SU-DHL-6 (cell line): ENCODE data around the gene SH3BP5.

Experiments
- H2AFZ ChIP-seq: fragments of 200-600 bp; sonication (generic); 2 replicates; pipeline ENCODE4 v1.6.1; 2014; ENCODE audit warnings: low read depth, mild to moderate bottlenecking, moderate library complexity, mixed read lengths, antibody characterized with exemption, low read length; ENCODE audit not compliant: severe bottlenecking
- H3F3A ChIP-seq: fragments of 200-600 bp; shearing (Covaris generic); 2 replicates; pipeline ENCODE4 v1.6.0; 2016; ENCODE audit warnings: antibody characterized with exemption, mild to moderate bottlenecking; ENCODE audit not compliant: insufficient read depth
- H3K27ac ChIP-seq: fragments of 200-600 bp; sonication (generic); 2 replicates; pipeline ENCODE4 v1.5.1; 2016; ENCODE audit warnings: low read depth, mild to moderate bottlenecking, low read length, moderate library complexity, mixed read lengths
- H3K27me3 ChIP-seq: fragments of 200-600 bp; sonication (generic), shearing (Covaris generic); 2 replicates; pipeline ENCODE4 v1.6.0; 2014; ENCODE audit warnings: mild to moderate bottlenecking, low read length
- H3K36me3 ChIP-seq: fragments of 200-600 bp; sonication (generic); 2 replicates; pipeline ENCODE4 v1.6.1; 2014; ENCODE audit warnings: mild to moderate bottlenecking, low read length, mixed read lengths
- H3K4me2 ChIP-seq: fragments of 300-600, 200-600 bp; shearing (Covaris generic), sonication (generic); 2 replicates; pipeline ENCODE4 v1.6.0; 2014; ENCODE audit warnings: low read length, low read depth, mild to moderate bottlenecking; ENCODE audit not compliant: poor library complexity, severe bottlenecking
- H3K4me3 ChIP-seq: fragments of 200-600 bp; sonication (generic); 2 replicates; pipeline ENCODE4 v1.5.1; 2014; ENCODE audit warnings: antibody characterized with exemption, low read length, mild to moderate bottlenecking, mixed read lengths; ENCODE audit not compliant: insufficient read depth, poor library complexity, severe bottlenecking
- H3K79me2 ChIP-seq: fragments of 200-600 bp; sonication (generic); 2 replicates; pipeline ENCODE4 v1.6.1; 2014; ENCODE audit warnings: mild to moderate bottlenecking, low read length, moderate library complexity; ENCODE audit not compliant: insufficient read depth
- H3K9ac ChIP-seq: fragments of 200-600 bp; sonication (generic); 2 replicates; pipeline ENCODE4 v1.7.0; 2014; ENCODE audit warnings: mild to moderate bottlenecking, low read length
- H3K9me2 ChIP-seq: fragments of 200-600 bp; sonication (generic); replicated peaks from 2 replicates; pipeline ENCODE4 v1.6.1; 2014; ENCODE audit warnings: low read length; ENCODE audit not compliant: insufficient read depth
- H3K9me3 ChIP-seq: fragments of 200-600 bp; sonication (generic); 2 replicates; pipeline ENCODE4 v1.6.1; 2014; ENCODE audit warnings: low read length, mixed read lengths; ENCODE audit not compliant: insufficient read depth
- H4K20me1 ChIP-seq: fragments of 200-600 bp; sonication (generic); 2 replicates; pipeline ENCODE4 v1.6.1; 2014; ENCODE audit warnings: low read depth, mild to moderate bottlenecking, antibody characterized with exemption, low read length, moderate library complexity, mixed read lengths
- CTCF ChIP-seq: fragments of 200-600 bp; sonication (generic); IDR thresholded peaks from one replicate; pipeline ENCODE4 v1.5.1; 2017; ENCODE audit warnings: antibody characterized with exemption, mild to moderate bottlenecking, low read length, moderate library complexity; ENCODE audit not compliant: insufficient read depth, poor library complexity, severe bottlenecking
- EZH2phosphoT487 ChIP-seq: fragments of 200-600 bp; sonication (generic), shearing (Covaris generic); conservative IDR thresholded peaks from 2 replicates; pipeline ENCODE4 v1.6.1; 2018; ENCODE audit warnings: mild to moderate bottlenecking, antibody characterized with exemption, low read length, moderate library complexity, mixed read lengths

The SH3BP5 gene

GRCh38 chr3:15266510-15267376 lies 65.6 kb downstream of the SH3BP5 start:
- no peaks in the 10 kb centered on the region for H3K27me3 ChIP-seq
- no peak overlapping the region for H2AFZ ChIP-seq
- no peaks in the 10 kb centered on the region for H3F3A ChIP-seq
- no peaks in the 10 kb centered on the region for H3K9me3 ChIP-seq
- no peak overlapping the region for H3K9ac ChIP-seq
- H3K27ac ChIP-seq, result no peak overlapping the region
- no peak overlapping the region for H3K4me2 ChIP-seq
- TF ChIP-seq EZH2phosphoT487 (no peak), CTCF (no peak)
- H3K9me2 ChIP-seq, result no peaks in the 10 kb centered on the region
- H3K4me3 ChIP-seq, result no peak overlapping the region
- no peaks in the 10 kb centered on the region for H3K79me2 ChIP-seq
- H4K20me1 ChIP-seq, result no peaks in the 10 kb centered on the region
- no peaks in the 10 kb centered on the region for H3K36me3 ChIP-seq

GRCh38 chr3:15265655-15266509 lies 66.5 kb downstream of the SH3BP5 start:
- no peaks in the 10 kb centered on the region for H3K9me3 ChIP-seq
- no peak overlapping the region for H3K9ac ChIP-seq
- no peak for TF ChIP-seq CTCF
- TF ChIP-seq EZH2phosphoT487, result no peak
- no peak overlapping the region for H3K4me2 ChIP-seq
- H3K4me3 ChIP-seq, result no peak overlapping the region
- no peaks in the 10 kb centered on the region for H3K27me3 ChIP-seq
- no peaks in the 10 kb centered on the region for H4K20me1 ChIP-seq
- H3F3A ChIP-seq, result no peaks in the 10 kb centered on the region
- H2AFZ ChIP-seq, result no peak overlapping the region
- no peaks in the 10 kb centered on the region for H3K79me2 ChIP-seq
- H3K27ac ChIP-seq, result no peak overlapping the region
- no peaks in the 10 kb centered on the region for H3K9me2 ChIP-seq
- no peaks in the 10 kb centered on the region for H3K36me3 ChIP-seq

- no peaks in the 10 kb centered on the region for H3K9me3 ChIP-seq
- H3K4me3 ChIP-seq, result no peak overlapping the region
- no peaks in the 10 kb centered on the region for H3K27me3 ChIP-seq
- H3K36me3 ChIP-seq, result no peaks in the 10 kb centered on the region
- no peak overlapping the region for H3K4me2 ChIP-seq
- H4K20me1 ChIP-seq, result no peaks in the 10 kb centered on the region
- TF ChIP-seq EZH2phosphoT487, result no peak
- TF ChIP-seq CTCF, result no peak
- H3K9ac ChIP-seq, result no peak overlapping the region
- H3K27ac ChIP-seq, result no peak overlapping the region
- H3K9me2 ChIP-seq, result no peaks in the 10 kb centered on the region
- no peaks in the 10 kb centered on the region for H3K79me2 ChIP-seq
- no peaks in the 10 kb centered on the region for H3F3A ChIP-seq
- H2AFZ ChIP-seq, result no peak overlapping the region
Measured at GRCh38 chr3:15264486-15264885, 67.9 kb downstream of the SH3BP5 start.
